DMS114 treated with DMSO at 0.1 percent for 48 hours (cell line): ENCODE results near the gene UBE2Z.
"Not testable (repeated sequence)": the region's sequence is repeated elsewhere in the genome, so short reads cannot be mapped to it uniquely, and the experiment has no call there.

Experiments used
- DNase-seq: peaks from one replicate; lab custom pipeline; 2025; ENCODE audit not compliant: unreplicated experiment; lab: John Stamatoyannopoulos, UW

Gene UBE2Z

DNA sequence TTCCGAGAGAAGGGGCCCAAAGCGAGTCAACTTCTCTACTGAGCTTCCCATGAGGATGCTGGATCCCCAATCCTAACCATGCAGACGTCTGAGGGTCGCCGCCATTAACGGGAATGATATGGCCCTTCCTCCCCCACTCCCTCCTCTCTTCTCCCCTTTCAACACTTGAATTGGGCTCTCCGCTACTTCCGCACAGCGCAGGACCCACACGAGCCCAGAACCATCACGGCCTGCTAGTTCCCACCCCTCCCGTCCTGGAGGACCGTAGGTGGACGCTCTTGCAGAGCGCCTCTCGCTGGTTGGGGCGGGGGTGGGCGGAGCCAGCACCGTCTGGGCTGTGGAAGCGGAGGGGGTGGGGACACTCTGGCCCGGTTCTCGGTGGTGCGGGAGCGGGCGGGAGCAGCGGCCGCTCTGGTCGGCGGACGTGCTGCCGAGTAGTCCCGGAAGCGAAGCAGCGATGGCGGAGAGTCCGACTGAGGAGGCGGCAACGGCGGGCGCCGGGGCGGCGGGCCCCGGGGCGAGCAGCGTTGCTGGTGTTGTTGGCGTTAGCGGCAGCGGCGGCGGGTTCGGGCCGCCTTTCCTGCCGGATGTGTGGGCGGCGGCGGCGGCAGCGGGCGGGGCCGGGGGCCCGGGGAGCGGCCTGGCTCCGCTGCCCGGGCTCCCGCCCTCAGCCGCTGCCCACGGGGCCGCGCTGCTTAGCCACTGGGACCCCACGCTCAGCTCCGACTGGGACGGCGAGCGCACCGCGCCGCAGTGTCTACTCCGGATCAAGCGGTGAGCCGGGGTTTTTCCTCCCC lies at the start of gene UBE2Z:
Gene UBE2Z (plus strand): TSS at position 361 of the 797 bp plus-strand sequence. CDS start 97 bp downstream, at position 458.
- DNase-seq: peak; percentile 86

DNA sequence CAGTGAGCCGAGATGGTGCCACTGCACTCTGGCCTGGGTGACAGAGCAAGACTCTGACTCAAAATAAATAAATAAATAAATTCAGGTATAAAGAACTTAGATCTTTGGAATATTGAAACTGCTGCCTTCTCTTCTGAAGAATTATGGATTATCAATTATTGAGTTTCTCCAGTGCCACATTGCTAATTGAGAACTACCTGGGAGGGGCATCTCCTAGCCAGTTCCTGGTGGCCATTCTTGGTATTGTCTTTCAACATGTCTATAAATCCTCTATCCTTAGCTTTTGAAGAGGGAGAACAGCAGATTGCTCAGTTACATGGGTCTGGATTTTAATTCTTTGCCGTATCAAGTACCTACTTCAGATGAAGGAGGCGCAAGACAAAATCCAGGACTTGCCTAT lies 48.2 kb upstream of the UBE2Z start:
- no peak for DNase-seq

DNA sequence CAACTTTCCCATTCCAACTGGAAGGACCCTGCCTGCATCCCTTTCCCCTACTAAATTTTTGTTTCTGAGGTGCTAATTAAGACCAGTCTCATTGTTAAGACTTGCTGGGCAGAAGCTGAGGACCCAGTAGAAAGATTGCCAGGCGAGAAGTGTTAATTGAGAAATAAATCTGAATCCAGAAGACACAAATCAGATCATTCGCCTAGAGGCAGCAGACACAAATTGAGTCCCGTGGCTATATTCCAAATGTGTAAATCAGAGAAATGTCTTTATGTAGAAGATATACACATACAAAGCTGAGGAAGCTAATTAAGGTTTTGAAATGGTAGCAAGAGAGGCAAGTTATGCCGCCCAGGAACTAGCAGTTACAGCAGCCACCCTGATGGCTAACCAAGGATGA lies 47.8 kb upstream of the UBE2Z start:
- no peak for DNase-seq

DNA sequence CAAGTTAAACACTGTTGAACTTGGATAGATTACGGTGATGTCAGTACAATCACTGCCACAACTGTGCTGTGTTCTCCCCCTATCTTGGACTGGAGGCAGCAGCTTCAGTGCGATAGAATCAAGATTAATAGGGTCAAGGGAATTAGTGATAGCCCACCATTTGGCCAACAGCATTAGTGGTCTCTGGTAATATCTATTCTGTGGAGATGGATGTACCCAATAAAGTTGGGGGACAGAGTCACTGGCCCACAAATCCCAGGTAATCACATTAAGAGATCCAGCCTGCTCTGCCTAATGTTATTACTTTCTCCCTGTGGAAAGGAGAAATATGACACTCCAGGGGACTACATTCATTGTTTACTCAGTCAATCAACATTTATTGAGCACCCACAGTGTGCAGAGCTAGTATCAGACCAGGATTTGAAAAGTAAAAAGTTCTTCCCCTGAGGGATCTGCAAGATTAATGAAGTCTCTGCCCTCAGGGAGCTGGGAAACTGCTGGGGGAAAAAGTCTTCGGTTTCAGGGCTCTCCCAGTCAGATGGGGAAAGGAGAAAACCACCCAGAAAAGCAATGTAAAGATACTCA lies 39.2 kb upstream of the UBE2Z start:
- no peak for DNase-seq

DNA sequence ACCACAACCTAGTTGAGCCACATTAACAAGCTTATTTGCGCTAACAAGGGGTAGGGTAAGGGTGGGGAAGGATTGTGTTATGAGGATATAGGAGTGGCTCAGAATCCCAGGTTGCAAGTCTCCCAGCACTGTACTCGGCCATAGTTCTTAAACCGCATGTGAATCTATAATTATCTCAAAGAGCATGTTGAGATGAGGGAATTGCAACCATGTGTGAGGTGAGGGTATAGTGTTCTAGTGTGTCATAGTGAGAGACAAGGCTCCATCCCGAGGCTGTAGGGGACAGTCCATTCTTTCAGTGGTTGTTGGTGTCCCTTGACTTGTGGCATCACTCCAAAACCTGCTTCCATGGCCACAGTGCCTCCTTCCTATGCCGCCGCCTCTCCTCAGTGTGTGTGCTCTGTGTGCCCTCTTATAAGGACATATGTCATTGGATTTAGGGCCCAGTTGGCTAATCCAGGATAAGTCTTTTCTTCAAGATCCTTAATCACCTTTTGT lies 38.3 kb upstream of the UBE2Z start:
- DNase-seq: no peak

DNA sequence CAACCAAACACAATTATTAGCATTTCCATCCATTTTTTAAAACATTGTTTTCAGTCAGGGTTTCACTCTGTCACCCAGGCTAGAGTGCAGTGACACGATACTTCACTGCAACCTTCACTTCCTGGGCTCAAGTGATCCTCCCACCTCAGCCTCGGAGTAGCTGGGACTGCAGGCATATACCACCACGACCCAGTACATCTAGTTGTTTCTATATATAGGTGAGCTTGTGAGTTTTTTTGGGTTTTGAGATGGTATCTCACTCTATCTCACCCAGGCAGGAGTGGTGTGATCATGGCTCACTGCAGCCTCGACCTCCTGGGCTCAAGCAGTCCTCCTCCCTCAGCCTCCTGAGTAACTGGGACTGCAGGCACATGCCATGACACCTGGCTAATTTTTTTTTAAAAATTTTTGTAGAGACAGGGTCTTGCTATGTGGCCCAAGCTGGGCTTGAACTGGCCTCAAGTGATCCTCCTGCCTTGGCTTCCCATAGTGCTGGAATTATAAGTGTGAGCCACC lies 37.1 kb upstream of the UBE2Z start:
- no peak for DNase-seq

DNA sequence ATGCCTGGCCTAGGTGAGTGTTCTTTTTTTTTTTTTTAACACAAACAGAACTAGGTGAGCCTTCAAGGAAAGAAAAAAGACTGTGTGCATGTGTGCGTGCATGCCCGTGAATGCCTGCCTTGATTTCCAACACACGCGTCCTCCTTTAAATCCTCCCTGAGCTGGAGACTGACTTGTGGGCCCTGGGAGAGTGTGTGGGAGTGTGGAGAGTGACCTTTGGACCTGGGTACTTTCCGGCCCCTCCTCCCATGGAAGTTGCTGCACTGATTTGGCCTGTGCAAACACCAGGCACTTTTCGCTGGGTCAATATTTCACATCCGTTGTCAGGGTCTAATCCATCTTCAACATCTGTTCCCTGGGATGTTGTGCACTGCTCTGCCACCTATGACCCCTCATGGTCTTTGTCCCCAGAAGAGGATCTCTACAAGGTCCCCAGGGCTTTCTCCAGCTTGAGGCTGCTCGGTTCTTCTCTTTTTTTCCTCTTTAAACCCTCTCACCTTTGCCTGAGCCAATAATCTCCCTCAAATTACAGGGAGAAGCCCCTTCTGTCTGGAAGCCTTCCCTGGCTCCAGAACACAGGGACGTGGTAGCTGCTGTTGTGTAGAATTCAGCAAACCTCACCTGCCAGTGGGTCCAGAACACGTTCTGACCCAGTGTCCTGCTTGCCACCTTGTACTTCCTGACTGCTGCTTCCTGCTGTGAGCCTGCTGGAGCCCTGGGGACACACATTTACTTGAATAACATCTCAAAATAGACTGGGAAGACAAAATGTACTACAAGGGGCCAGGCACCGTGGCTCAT lies 36.5 kb upstream of the UBE2Z start:
- no peak for DNase-seq

DNA sequence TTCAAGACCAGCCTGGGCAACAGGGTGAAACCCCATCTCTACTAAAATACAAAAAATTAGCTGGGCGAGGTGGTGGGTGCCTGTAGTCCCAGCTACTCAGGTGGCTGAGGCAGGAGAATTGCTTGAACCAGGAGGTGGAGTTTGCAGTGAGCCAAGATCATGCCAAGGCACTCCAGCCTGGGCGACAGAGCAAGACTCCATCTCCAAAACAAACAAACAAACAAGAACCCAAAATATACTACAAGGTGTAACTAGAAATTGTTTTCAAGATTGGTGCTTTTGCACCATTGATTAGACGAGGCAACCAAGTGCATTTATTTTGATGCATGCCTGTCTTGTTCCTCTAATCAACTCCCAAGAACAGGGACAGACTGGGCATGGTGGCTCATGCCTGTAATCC lies 35.8 kb upstream of the UBE2Z start:
- DNase-seq: not testable (repeated sequence)

DNA sequence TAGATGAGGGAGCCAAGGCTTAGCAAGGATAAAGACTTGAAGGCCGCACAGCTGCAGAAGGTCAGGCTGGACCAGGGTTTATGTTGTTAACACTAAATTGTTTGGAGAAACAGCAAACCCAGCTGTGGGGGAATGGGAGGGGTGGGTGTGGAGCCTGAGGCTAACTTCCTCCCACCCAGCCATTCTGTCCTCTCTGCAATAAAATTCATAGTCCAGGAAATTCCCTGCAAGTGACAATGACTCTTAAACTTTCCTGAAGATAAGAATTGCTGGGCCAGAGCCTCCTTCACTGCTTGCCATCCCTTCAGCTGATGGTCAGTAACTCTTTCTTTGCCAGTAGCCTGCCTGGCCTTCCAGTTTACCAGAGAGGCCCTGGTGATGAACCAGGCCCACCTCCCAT lies 35.0 kb upstream of the UBE2Z start:
- no peak for DNase-seq

DNA sequence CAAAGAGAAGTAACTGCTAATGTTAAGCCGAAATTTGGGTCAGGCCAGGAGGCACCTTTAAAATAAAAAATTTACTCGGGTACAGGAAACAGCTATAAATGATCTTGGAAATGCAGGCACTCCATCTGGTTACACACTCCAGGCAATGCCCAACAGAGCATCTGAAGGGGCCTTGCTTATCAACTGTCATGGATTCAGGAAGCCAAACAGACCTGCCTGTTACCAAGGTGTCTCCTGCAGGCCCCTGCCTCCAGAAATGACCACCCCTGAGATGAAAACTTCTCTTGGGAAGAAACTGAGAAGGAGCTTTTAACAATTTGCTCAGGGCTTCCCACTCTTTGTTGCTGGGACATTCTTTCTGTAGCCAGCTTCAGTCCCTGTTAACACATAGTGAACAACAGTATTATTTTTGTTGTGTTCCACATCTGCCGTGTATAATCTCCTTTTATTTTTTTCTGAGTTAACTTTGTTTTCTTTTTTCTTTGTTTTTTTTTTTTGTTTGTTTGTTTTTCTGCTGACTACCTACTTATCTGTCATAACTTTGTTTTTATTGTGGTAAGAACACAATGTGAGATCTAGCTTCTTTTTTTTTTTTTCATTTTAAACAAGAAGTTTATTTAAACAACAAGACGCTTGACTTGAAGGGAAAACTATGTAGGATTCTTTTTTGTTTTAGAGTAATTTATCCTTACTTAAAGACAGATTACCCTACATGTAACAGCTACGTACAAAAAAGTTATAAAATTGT lies 34.3 kb upstream of the UBE2Z start:
- no peak for DNase-seq

DNA sequence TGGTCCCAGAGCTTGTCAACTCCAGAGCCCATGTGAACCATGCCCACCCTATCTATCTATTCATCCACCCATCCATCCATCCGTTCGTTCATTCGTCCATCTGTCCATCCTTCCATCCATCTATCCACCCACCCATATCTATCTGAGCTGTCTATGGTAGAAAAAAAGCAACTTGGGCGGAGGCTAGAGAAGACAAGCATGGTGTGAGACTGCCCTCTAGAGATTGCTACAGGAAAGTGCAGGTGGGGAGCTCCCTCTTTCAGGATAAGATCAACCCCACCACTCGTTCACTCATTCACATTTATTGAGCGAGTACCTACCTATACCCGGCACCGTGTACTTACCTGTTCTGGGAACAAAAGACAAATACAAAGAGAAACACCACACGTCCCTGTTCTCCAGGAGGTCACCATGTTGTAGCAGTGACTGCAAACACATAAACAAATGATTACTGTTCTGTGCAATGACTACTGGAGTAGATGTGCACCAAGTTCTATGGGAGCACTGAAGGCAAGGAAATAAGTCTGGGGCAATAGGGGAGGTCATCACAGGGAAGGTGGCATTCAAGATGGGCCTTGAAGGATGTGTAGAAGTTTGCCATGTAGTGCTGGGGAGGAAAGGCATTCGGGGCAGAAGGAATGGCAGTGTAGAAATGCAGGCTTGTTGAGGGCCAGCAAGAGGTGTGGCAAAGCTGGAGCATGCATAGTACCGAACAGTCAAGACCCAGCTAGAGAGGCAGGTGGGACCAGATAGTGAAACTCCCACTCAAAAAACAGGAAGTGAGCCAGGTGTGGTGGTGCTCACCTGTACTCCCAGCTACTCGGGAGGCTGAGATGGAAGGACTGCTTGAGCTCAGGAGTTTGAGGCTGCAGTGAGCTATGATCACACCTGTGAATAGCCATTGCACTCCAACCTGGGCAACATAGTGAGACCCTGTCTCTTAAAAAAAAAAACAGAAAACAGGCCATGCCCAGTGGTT lies 29.0 kb upstream of the UBE2Z start:
- peak; percentile 69 for DNase-seq

DNA sequence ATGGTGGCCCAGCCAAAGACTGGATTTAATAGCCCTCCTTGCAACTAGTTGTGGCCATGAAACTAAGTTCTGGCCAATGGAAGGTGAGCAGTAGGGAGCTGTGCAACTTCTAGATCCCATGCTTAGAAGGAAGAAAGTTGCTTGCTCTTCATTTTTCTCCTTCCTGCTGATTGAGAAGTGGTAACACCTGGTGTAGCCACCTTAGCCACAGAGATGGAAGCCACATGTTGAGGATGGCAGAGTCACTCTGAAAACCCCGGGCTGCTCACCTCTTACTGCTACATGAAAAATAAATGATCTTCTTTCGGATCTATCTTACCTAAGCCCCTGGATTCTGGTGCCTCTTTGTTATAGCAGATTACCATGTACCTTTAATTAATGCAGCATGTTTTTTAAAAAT lies 25.9 kb upstream of the UBE2Z start:
- DNase-seq: no peak

DNA sequence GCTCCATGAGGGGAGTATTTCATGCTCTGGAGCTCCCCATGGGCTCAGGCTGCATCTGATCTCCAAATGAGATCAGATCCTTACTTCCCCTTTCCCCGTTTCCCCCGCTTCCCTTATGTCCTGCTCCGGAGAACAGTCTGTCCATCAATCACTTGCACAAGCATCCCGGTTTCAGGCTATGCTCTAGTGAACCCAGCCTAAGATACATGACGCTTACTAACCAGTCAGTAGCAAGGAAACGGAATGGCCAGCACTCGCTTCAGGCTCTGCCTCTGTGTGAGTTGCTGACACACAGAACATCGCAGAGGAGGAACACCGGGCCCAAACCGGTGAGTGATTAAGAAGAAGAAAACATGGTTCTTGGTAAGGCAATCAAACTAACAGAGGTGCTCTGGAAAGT lies 25.0 kb upstream of the UBE2Z start:
- no peak for DNase-seq

DNA sequence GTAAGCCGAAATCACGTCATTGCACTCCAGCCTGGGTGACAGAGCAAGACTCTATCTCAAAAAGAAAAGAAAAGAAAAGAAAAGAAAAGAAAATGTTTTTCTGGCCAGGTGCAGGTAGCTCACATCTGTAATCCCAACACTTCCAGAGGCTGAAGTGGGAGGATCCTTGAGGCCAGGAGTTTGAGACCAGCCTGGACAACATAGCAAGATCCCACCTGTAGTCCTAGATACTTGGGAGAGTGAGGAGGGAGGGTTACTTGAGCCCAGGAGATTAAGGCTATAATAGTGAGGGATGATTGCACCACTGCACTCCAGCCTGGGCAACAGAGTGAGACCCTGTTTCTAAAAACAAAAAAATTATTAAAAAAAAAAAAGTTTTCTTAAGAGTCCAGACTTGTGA lies 18.1 kb upstream of the UBE2Z start:
- DNase-seq: no peak

DNA sequence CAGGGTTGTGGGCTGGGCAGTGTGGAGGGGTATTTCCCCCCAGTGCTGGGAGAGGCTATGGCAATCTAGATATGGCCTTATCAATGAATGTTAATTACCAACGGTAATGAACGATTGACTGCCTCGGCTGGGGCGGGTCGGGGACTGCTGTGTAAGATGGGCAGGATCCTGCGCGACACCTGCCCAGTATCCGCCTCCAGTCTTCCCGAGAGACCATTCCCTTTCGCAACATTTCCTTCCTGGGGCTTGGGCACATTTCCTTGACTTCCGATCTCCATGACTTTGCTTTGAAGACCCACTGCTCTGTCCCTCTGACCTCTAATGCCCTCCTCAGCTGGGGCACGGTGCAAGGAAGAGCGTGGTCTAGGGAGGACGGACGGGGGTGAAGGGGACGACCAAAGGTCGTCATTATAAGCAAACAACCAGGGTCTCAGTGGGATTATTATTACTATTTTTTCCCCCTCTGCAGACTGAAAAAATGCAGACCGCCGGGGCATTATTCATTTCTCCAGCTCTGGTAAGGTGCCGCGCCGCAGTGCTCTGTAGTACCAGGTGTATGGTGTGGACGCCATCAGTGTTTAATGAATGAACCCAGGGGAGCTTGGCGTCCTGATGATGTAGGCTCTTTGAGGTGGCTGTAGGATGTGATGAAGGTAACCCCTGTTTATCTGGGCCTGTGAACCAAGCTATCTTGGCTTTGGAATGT lies 15.1 kb upstream of the UBE2Z start:
- no peak for DNase-seq

DNA sequence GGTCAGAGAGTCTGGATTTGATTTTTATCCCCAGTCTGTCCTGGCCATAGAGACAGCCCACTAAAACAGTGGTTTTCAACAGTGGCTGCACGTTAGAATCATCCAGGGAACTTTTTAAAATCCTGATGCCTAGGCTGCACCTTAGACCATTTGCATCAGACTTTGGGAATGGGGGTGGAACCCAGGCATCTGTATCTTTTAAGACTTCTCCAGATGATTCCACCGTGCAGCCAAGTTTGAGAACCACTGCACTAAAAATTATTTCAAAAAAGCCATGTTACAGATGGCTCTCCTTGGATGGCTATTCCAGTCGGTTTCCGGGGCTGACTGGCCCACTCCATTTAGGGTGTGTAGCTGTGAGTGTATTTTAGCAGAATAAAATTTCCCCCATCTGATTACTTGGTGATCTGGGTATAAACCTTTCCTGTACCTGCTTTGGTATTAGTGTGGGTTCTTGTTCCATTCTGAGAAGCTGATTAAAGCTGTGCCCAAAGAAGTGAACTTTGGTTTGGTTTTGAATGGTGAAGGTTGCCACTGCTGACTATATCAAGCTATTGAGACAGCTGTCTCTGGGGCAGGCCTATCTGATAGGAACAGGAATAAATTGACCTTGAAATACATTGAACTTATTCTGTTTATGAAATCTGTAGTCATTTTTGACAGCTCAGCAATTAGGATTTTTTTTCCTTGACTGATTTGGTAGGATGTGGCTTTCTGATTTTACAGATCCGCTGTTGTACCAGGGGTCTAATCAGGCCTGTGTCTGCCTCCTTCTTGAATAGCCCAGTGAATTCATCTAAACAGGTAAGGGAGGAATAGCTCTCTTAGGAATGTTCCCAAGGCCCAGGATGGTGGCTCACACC lies 14.3 kb upstream of the UBE2Z start:
- no peak for DNase-seq

DNA sequence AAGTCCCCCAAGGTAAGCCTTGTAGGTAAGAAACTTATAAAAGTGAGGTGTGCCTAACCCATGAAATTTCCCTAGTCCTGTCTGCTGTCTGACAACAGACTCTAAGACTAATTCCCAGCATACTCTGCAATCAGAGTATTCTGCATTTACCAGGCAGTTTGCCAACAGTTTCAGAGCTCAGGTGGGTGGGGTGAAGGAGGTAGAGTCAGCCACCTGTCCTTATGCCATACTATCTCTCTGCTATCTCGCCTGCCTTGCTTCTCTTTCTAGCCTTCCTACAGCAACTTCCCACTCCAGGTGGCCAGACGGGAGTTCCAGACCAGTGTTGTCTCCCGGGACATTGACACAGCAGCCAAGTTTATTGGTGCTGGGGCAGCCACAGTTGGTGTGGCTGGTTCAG lies 13.3 kb upstream of the UBE2Z start:
- no peak for DNase-seq

DNA sequence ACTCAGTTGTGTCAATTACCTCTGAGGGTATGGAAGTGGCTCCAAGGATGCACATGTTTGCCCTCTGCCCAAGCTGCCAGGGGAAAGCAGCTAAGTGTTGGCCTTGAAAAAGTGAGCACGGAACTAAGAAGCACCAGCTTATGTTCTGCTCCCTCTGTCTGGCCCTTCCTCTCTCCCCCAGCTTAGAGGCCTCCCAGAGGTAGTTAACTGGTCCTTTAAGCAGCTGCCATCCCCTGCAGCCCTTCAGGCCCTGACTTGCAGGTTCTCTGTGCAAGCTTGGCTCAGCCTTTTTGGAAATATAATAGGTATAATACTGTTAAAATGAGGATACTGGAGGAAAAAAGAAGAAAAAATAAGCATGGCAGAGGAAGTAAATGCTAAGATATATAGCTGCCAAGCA lies 7.0 kb upstream of the UBE2Z start:
- no peak for DNase-seq
